GM12878 (cell line): ENCODE results near the gene ZMAT1.

ENCODE experiments used
- CHD2 ChIP-seq: IDR thresholded peaks from 2 replicates; pipeline ENCODE4 v1.6.1; 2011; ENCODE audit warnings: low read depth, low read length, improper control_type of control experiment, borderline replicate concordance
- CTCF ChIP-seq, 3 experiments: IDR thresholded peaks in 2 of 3; conservative IDR thresholded peaks in 1 of 3; 2 replicates each; pipeline ENCODE4 v1.5.1; 2011; ENCODE audit warnings: low read depth in 3 of 3, low read length in 3 of 3, mild to moderate bottlenecking in 3 of 3, control low read depth in 2 of 3, moderate library complexity in 2 of 3, inconsistent platforms in 1 of 3, mixed read lengths in 1 of 3; ENCODE audit not compliant: control insufficient read depth in 2 of 3, insufficient read depth in 1 of 3; ENCODE audit errors: extremely low read depth in 1 of 3
- EZH2 ChIP-seq: IDR thresholded peaks from 2 replicates; pipeline ENCODE4 v1.6.1; 2012; ENCODE audit warnings: low read depth, mild to moderate bottlenecking, control low read depth, inconsistent platforms, low read length, borderline replicate concordance; ENCODE audit not compliant: control insufficient read depth
- HDAC6 ChIP-seq: fragments of 200-600 bp; sonication (generic); IDR thresholded peaks from one replicate; pipeline ENCODE4 v1.8.0; 2017; ENCODE audit warnings: antibody characterized with exemption; ENCODE audit not compliant: unreplicated experiment
- POLR2AphosphoS5 ChIP-seq: IDR thresholded peaks from 2 replicates; pipeline ENCODE4 v1.6.1; 2011; ENCODE audit warnings: mild to moderate bottlenecking, low read length, inconsistent platforms
- RB1 ChIP-seq: fragments of 450-650 bp; formaldehyde crosslinking; IDR thresholded peaks from 2 replicates; pipeline ENCODE4 v1.6.1; 2017; ENCODE audit warnings: mild to moderate bottlenecking, borderline replicate concordance
- TBL1XR1 ChIP-seq: IDR thresholded peaks from 2 replicates; pipeline ENCODE4 v1.6.1; 2012; ENCODE audit warnings: low read depth, low read length, improper control_type of control experiment
- ZNF274 ChIP-seq: IDR thresholded peaks from one replicate; pipeline ENCODE4 v1.8.0; 2011; ENCODE audit not compliant: insufficient read length, insufficient read depth
- ZNF384 ChIP-seq: IDR thresholded peaks from 2 replicates; pipeline ENCODE4 v1.6.1; 2012; ENCODE audit warnings: low read depth, mild to moderate bottlenecking, low read length, improper control_type of control experiment, borderline replicate concordance

- TF ChIP-seq TBL1XR1, result no peak
- TF ChIP-seq CTCF (IDR thresholded peaks at IDR 0.05 in 2 of 3, conservative IDR thresholded peaks at IDR 0.05 in 1 of 3; ENCODE audit: control insufficient read depth in 2 of 3, extremely low read depth in 1 of 3, insufficient read depth in 1 of 3, low read depth in 3 of 3, low read length in 3 of 3), result no peak
- TF ChIP-seq ZNF384, result no peak
- no peak for TF ChIP-seq ZNF274
- TF ChIP-seq HDAC6, result no peak
- TF ChIP-seq RB1, result no peak
- TF ChIP-seq EZH2, result no peak
- TF ChIP-seq POLR2AphosphoS5, result no peak
- no peak for TF ChIP-seq CHD2
Observed at GRCh38 chrX:101956556-101956955, 24.7 kb upstream of the ZMAT1 start.
